Melanocyte of skin (primary cell): Measurements from ENCODE around the gene OR2G2. TPM values are rescaled to one million over a fixed set of nuclear protein-coding genes. Genes with fewer than 3 reads are reported as not detected.

Source experiments
- small RNA-seq, 2 donors: library from RNA; depleted of rRNA; stranded (forward); fragments of <200 nt; gene quantifications; one replicate each; pipeline ENCODE3, GENCODE V24; 2012
- total RNA-seq, 2 donors: library from RNA; depleted of rRNA; stranded (reverse); fragments of >200 nt; gene quantifications; 2 replicates each; pipeline ENCODE4 v1.2.3, GENCODE V29; 2012

Gene OR2G2
- not detected for total RNA-seq

GRCh38 chr1:247588060-247588459 lies at the start of gene OR2G2:
OR2G2 (plus strand) TSS chr1:247588360; CDS start chr1:247588360, 0 bp downstream.

GRCh38 chr1:247548769-247549182 lies 39.4 kb upstream of the OR2G2 start, which contains the start of gene GCSAML:
GCSAML (plus strand) TSS chr1:247549134; CDS start chr1:247549192, 58 bp downstream.

GRCh38 chr1:247605286-247605685 lies 17.1 kb downstream of the OR2G2 start, which contains the start of gene OR2G3:
OR2G3 (plus strand) TSS chr1:247605586; CDS start chr1:247605586, 0 bp downstream.

Small RNAs within 50 kb of the gene (small RNA-seq; reads per million reads assigned to genes)
- 0 reads per million in 2 donors for gene RF00026

Other genes starting within 250 kb of the OR2G2 start
- gene NLRP3, start 172.2 kb upstream of the OR2G2 start, total RNA-seq: under 1 TPM; 0.33 to 0.34 TPM
- not detected for gene OR2B11, start 130.3 kb upstream of the OR2G2 start, total RNA-seq
- not detected for gene OR2C3, start 51.9 kb upstream of the OR2G2 start, total RNA-seq
- gene GCSAML, start 39.2 kb upstream of the OR2G2 start, total RNA-seq: not detected
- gene OR2G3, start 17.2 kb downstream of the OR2G2 start, total RNA-seq: not detected
- not detected for gene OR13G1, start 91.4 kb downstream of the OR2G2 start, total RNA-seq
- gene OR6F1, start 128.3 kb downstream of the OR2G2 start, total RNA-seq: not detected
- gene OR14K1, start 150.3 kb downstream of the OR2G2 start, total RNA-seq: not detected
- gene OR14A2, start 159.8 kb downstream of the OR2G2 start, total RNA-seq: not detected
- gene OR1C1, start 172.2 kb downstream of the OR2G2 start, total RNA-seq: not detected
- gene OR14A16, start 235.8 kb downstream of the OR2G2 start, total RNA-seq: not detected